A549 treated with CORT108297 at 1 μM for 4 hours (cell line): Measurements from ENCODE around the gene MROH2A. TPM values are rescaled to one million over a fixed set of nuclear protein-coding genes. Genes with fewer than 3 reads are reported as not detected.

Experiments used
- total RNA-seq: library from RNA; stranded (reverse); fragments of 200-300 nt; extraction: Qiagen RNA extraction; gene quantifications from 5 replicates; pipeline ENCODE4 v1.2.3, GENCODE V29; 2022

The MROH2A gene
- 0.09 to 0.20 TPM (median 0.15 TPM) in 4 of 5 replicates, not detected in the other for total RNA-seq

GRCh38 chr2:233778030-233778429, at the start of gene MROH2A:
Gene MROH2A, plus strand, starts transcription at chr2:233778330. Its CDS starts 1,029 bp downstream, at chr2:233779359.

GRCh38 chr2:233728723-233729301, 49.3 kb upstream of the MROH2A start, which contains the start of gene UGT1A3:
Gene UGT1A3, plus strand, starts transcription at chr2:233729042. Its CDS starts 85 bp downstream, at chr2:233729127.

GRCh38 chr2:233760043-233760442, 18.1 kb upstream of the MROH2A start, which contains the start of gene UGT1A1:
Gene UGT1A1, plus strand, starts transcription at chr2:233760270. Its CDS starts 18 bp downstream, at chr2:233760288.

GRCh38 chr2:233854241-233854981, 76.3 kb downstream of the MROH2A start, which contains the start of gene HJURP:
Gene HJURP, minus strand, starts transcription at chr2:233854535. Its CDS starts 35 bp downstream, at chr2:233854500.

GRCh38 chr2:233867993-233868532, 89.9 kb downstream of the MROH2A start, which contains the start of gene MSL3B:
Gene MSL3B, minus strand, starts transcription at chr2:233868386.

Other genes with a start within 250 kb of the MROH2A start
- gene USP40, start 211.5 kb upstream of the MROH2A start, total RNA-seq: 22.4 to 27.4 TPM (median 24.7 TPM) in 5 replicates
- 0.05 to 0.07 TPM (median 0.05 TPM) in 3 of 5 replicates, not detected in the others for gene UGT1A8, start 160.7 kb upstream of the MROH2A start, total RNA-seq
- 0.06 TPM in 1 of 5 replicates, not detected in the others for gene UGT1A10, start 141.9 kb upstream of the MROH2A start, total RNA-seq
- gene UGT1A9, start 106.4 kb upstream of the MROH2A start, total RNA-seq: 4.1 to 6.9 TPM (median 4.8 TPM) in 5 replicates
- 3.9 to 6.3 TPM (median 4.3 TPM) in 5 replicates for gene UGT1A7, start 96.4 kb upstream of the MROH2A start, total RNA-seq
- gene UGT1A6, start 85.4 kb upstream of the MROH2A start, total RNA-seq: 0.87 to 1.9 TPM (median 1.1 TPM) in 5 replicates
- not detected in 5 replicates for gene UGT1A5, start 65.4 kb upstream of the MROH2A start, total RNA-seq
- 0.06 to 0.08 TPM (median 0.07 TPM) in 3 of 5 replicates, not detected in the others for gene UGT1A4, start 59.6 kb upstream of the MROH2A start, total RNA-seq
- gene UGT1A3, start 49.3 kb upstream of the MROH2A start, total RNA-seq: 0.07 to 0.17 TPM (median 0.13 TPM) in 3 of 5 replicates, not detected in the others
- gene UGT1A1, start 18.1 kb upstream of the MROH2A start, total RNA-seq: 0.58 to 1.6 TPM (median 0.94 TPM) in 5 replicates
- gene HJURP, start 76.2 kb downstream of the MROH2A start, total RNA-seq: 73.9 to 78.1 TPM (median 76.4 TPM) in 5 replicates
- gene TRPM8, start 139.0 kb downstream of the MROH2A start, total RNA-seq: 0.05 to 0.47 TPM (median 0.42 TPM) in 5 replicates